PC-3 (cell line): ENCODE results near the gene KLF13.

Source experiments
- CTCF ChIP-seq: fragments of 300-600 bp; sonication (generic); conservative IDR thresholded peaks from 2 replicates; pipeline ENCODE4 v1.5.1; 2017; ENCODE audit warnings: antibody characterized with exemption, low read depth, mild to moderate bottlenecking, low read length
- EZH2 ChIP-seq: fragments of 300-600 bp; sonication (generic); IDR thresholded peaks from one replicate; pipeline ENCODE4 v1.6.1; 2017; ENCODE audit warnings: antibody characterized with exemption, mild to moderate bottlenecking, low read length; ENCODE audit not compliant: unreplicated experiment
- EZH2phosphoT487 ChIP-seq: fragments of 300-600 bp; sonication (generic); IDR thresholded peaks from 2 replicates; pipeline ENCODE4 v1.6.1; 2018; ENCODE audit warnings: mild to moderate bottlenecking, antibody characterized with exemption, low read length, borderline replicate concordance

DNA sequence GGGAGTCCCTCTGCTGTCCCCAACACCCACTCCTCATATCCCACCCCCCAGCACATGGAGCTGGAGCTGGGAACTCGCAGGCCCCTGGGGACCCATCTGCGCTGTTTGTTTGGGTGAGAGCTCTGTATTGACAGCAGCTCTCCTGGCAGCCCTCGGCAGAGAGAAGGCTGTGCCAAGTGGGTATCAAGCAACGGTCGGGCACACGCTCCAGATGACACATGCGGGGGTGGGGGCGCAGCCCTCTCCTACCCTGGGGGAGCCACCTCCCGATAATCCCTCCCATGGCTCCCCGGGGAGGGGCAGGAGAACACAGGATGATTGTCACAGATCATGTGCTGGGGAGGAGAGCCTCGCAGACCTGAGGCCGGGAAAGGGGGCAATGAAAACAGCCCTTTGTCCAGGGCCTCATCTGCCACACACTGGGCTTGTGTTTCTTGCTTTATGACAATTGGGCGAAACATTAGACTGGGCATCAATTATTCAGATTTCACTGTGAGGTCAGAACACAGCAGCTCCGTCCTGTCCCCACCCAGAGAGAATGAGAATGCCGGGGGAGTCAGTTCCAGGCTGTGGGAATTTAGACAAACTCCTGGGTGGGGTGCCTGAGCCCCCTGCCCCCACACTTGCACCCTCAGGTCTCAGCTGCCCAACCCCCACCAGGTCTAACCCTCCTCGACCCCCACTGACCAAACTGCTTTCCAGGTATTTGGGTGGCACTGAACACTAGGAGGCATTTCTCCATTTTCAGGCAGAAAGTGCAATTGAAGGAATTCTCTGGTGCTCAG, 46.4 kb upstream of the KLF13 start:
- TF ChIP-seq CTCF (no peak), EZH2phosphoT487 (no peak), EZH2 (no peak)
